Measurements from ENCODE around the gene APOO.

Gene APOO

GRCh38 chrX:23785580-23785979 lies 122.2 kb downstream of the APOO start:
- H4K20me1 ChIP-seq (ENCODE audit: insufficient read depth, low read length): no peaks in the 10 kb centered on the region
- peaks cover 36% of the 10 kb centered on the region for H3K4me1 ChIP-seq (ENCODE audit: insufficient read depth, low read length, severe bottlenecking)
- no peaks in the 10 kb centered on the region for H3K9me3 ChIP-seq (ENCODE audit: low read length)
- H3K27ac ChIP-seq (ENCODE audit: low read depth, low read length, poor library complexity, severe bottlenecking): peak overlapping the region; percentile 85
- no peaks in the 10 kb centered on the region for H3F3A ChIP-seq (ENCODE audit: insufficient read depth, low read length)
- TF ChIP-seq CTCF (IDR thresholded peaks at IDR 0.05; ENCODE audit: low read length) (no peak), EZH2 (IDR thresholded peaks at IDR 0.05; ENCODE audit: borderline replicate concordance, low read length) (no peak)
- peak overlapping the region; percentile 66; the same call in 1 of the 2 replicates for H3K4me2 ChIP-seq (ENCODE audit: low read length)
- H3K4me3 ChIP-seq (ENCODE audit: low read depth, low read length, poor library complexity, severe bottlenecking): no peak overlapping the region
- H3K9me2 ChIP-seq (ENCODE audit: low read depth, low read length): no peaks in the 10 kb centered on the region
- no peak overlapping the region for H2AFZ ChIP-seq (ENCODE audit: low read length)
- no peak overlapping the region for H3K9ac ChIP-seq (ENCODE audit: low read length)
- no peaks in the 10 kb centered on the region for H3K27me3 ChIP-seq (ENCODE audit: insufficient read depth, low read length)
- no peaks in the 10 kb centered on the region for H3K79me2 ChIP-seq (ENCODE audit: insufficient read depth, low read length)
- H3K36me3 ChIP-seq (ENCODE audit: insufficient read depth, low read length): peaks cover 30% of the 10 kb centered on the region

GRCh38 chrX:23784470-23785331 lies 123.0 kb downstream of the APOO start:
- H3K4me2 ChIP-seq (ENCODE audit: low read length): peak overlapping the region; percentile 66
- H3K9me3 ChIP-seq (ENCODE audit: low read length): no peaks in the 10 kb centered on the region
- no peaks in the 10 kb centered on the region for H4K20me1 ChIP-seq (ENCODE audit: insufficient read depth, low read length)
- peaks cover 30% of the 10 kb centered on the region for H3K36me3 ChIP-seq (ENCODE audit: insufficient read depth, low read length)
- H3K9ac ChIP-seq (ENCODE audit: low read length): peak overlapping the region; percentile 95; the same call in 1 of the 2 replicates
- H3K27ac ChIP-seq (ENCODE audit: low read depth, low read length, poor library complexity, severe bottlenecking): peak overlapping the region; percentile 85
- H3K9me2 ChIP-seq (ENCODE audit: low read depth, low read length): no peaks in the 10 kb centered on the region
- peaks cover 36% of the 10 kb centered on the region for H3K4me1 ChIP-seq (ENCODE audit: insufficient read depth, low read length, severe bottlenecking)
- TF ChIP-seq EZH2 (IDR thresholded peaks at IDR 0.05; ENCODE audit: borderline replicate concordance, low read length) (no peak), CTCF (IDR thresholded peaks at IDR 0.05; ENCODE audit: low read length) (no peak)
- no peaks in the 10 kb centered on the region for H3K27me3 ChIP-seq (ENCODE audit: insufficient read depth, low read length)
- H3F3A ChIP-seq (ENCODE audit: insufficient read depth, low read length): no peaks in the 10 kb centered on the region
- H3K79me2 ChIP-seq (ENCODE audit: insufficient read depth, low read length): no peaks in the 10 kb centered on the region
- no peak overlapping the region for H2AFZ ChIP-seq (ENCODE audit: low read length)
- H3K4me3 ChIP-seq (ENCODE audit: low read depth, low read length, poor library complexity, severe bottlenecking): peak overlapping the region; percentile 98

- Histone ChIP-seq H3K9me2 (ENCODE audit: low read depth, low read length) (no peaks in the 10 kb centered on the region), H3K9me3 (ENCODE audit: low read length) (no peaks in the 10 kb centered on the region), H2AFZ (ENCODE audit: low read length) (no peak overlapping the region), H3K4me2 (ENCODE audit: low read length) (peak overlapping the region; percentile 66), H3K27ac (ENCODE audit: low read depth, low read length, poor library complexity, severe bottlenecking) (peak overlapping the region; percentile 85), H3K27me3 (ENCODE audit: insufficient read depth, low read length) (no peaks in the 10 kb centered on the region), H3K36me3 (ENCODE audit: insufficient read depth, low read length) (peaks cover 30% of the 10 kb centered on the region), H3K9ac (ENCODE audit: low read length) (peak overlapping the region; percentile 95), H3K4me1 (ENCODE audit: insufficient read depth, low read length, severe bottlenecking) (peaks cover 36% of the 10 kb centered on the region), H4K20me1 (ENCODE audit: insufficient read depth, low read length) (no peaks in the 10 kb centered on the region), H3K4me3 (ENCODE audit: low read depth, low read length, poor library complexity, severe bottlenecking) (peak overlapping the region; percentile 98), H3F3A (ENCODE audit: insufficient read depth, low read length) (no peaks in the 10 kb centered on the region), H3K79me2 (ENCODE audit: insufficient read depth, low read length) (no peaks in the 10 kb centered on the region)
- TF ChIP-seq CTCF (IDR thresholded peaks at IDR 0.05; ENCODE audit: low read length) (no peak), EZH2 (IDR thresholded peaks at IDR 0.05; ENCODE audit: borderline replicate concordance, low read length) (no peak)
These were observed 123.9 kb downstream of the APOO start for GRCh38 chrX:23783589-23784469.

All from OCI-LY1 (cell line).